GM21717 (cell line): Measurements from ENCODE around the gene DOCK2.
A peak's percentile ranks its signal among the peaks of the same experiment; 100 is the strongest.
"Not testable (repeated sequence)": the region's sequence is repeated elsewhere in the genome, so short reads cannot be mapped to it uniquely, and the experiment has no call there.

ENCODE experiments used
- ATAC-seq: cut with Tn5 transposase; IDR thresholded peaks from one replicate; pipeline ENCODE4 v1.9.1; 2021; ENCODE audit warnings: mild to moderate bottlenecking, moderate library complexity; ENCODE audit not compliant: unreplicated experiment

The DOCK2 gene

DNA sequence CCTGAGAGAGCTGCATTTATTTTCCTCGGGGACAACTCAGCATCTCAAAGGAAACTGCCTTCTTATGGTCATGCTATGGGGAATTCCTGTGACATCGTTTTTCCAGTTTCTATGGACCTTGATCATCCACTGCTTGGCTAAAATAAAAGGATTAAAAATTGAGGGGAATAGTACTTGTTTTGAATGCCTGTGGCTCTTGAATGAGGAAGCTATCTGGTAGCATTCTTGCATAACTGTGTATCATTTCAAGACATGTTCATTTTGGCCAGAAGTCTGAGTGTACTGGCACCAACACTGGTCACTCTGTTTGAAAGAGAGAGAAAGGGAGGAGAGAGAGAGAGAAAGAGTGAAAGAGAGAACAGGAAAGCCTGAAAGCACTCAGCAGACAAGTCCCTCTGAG is 116.7 kb downstream of the DOCK2 start:
- no peak for ATAC-seq

- no peak for ATAC-seq
Measured at GRCh38 chr5:169754737-169755136, 117.7 kb downstream of the DOCK2 start.

GRCh38 chr5:169756071-169756765 is 119.1 kb downstream of the DOCK2 start:
- no peak for ATAC-seq

DNA sequence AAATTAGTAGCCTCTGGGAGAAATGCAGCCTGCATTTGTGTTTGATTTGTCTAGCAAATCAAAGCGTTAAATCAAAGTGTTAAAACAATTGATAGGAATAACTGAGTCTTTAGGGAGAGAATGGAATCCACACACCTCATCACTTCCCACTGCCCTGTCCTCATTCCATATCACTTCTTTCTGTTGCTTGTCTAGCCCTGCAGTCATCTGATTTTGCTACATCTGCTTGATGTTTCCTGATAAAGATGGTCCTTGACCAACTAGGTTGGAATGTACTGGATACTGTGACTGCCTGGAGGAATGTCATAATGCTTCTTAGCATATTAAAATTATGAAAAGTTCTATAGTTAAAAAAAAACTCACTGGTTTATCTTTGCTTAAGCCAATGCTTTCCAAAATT is 119.9 kb downstream of the DOCK2 start:
- no peak for ATAC-seq

DNA sequence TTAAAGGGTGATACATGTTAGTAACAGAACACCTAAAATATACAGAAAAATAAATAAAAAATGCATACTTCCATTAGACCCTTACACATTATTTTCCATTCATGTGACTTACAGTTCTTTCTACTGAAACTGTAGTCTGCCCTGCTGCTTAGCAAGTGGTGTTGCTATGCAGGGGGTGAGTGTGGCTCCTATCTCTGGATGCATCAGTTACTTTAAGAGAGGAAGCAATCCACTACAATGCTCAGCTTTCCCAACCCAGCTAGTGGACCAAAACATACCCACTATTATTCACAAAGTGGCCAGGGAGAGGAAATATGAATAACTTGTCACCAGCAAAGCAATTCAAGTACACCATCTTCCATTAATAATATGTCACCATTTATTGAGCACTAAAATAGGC is 121.8 kb downstream of the DOCK2 start:
- no peak for ATAC-seq

DNA sequence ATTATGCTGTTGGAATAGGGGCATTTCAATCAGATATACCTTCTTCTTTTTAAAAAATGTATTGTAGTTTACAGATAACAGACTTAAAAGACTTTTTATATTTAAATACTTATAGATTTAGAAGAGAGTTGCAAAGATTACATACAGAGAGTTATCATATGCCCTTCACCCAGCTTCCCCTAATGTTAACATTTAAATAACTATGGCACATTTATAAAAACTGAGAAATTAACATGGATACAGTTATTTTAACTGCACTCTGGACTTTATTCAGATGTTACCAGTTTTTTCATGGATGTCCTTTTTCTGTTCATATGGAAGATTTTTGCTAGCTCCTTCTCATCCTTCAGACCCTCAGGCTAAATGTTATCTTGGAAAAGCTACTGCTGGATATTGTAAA is 123.2 kb downstream of the DOCK2 start:
- no peak for ATAC-seq

- ATAC-seq: no peak
Measured at GRCh38 chr5:169762338-169763095, 125.4 kb downstream of the DOCK2 start.

DNA sequence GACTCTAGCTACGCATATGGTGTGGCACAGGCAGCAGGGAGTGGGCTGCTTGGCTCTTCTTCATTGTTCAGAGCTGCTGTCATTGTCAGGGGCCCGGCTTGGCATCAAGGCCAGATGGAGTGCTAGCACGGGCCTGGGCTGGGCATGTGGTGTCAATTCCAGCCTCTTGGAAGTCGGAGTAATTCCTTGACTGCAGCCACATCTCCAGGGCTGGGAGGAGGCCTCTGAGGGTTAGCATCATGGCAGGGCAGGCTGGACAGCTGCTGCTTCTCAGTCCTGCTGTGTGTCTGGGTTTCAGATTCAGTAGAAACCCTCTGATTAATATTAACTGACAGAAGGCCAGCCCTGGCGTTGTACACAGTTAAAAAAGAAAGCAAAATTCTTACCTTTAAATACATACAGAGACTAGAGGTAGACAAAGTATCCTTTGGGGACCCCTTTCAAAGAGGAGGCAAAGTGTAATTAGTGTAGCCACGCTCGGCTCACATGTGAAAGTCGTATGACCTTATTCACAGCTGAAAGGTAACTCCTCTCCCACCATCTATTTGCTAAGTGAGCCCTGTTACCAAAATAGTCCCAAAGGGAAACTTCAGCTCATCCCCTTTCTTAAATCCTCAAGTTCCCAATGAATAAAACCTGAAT is 126.4 kb downstream of the DOCK2 start:
- ATAC-seq: peak; percentile 65

- ATAC-seq: no peak
Measured at GRCh38 chr5:169764018-169764378, 126.9 kb downstream of the DOCK2 start.

DNA sequence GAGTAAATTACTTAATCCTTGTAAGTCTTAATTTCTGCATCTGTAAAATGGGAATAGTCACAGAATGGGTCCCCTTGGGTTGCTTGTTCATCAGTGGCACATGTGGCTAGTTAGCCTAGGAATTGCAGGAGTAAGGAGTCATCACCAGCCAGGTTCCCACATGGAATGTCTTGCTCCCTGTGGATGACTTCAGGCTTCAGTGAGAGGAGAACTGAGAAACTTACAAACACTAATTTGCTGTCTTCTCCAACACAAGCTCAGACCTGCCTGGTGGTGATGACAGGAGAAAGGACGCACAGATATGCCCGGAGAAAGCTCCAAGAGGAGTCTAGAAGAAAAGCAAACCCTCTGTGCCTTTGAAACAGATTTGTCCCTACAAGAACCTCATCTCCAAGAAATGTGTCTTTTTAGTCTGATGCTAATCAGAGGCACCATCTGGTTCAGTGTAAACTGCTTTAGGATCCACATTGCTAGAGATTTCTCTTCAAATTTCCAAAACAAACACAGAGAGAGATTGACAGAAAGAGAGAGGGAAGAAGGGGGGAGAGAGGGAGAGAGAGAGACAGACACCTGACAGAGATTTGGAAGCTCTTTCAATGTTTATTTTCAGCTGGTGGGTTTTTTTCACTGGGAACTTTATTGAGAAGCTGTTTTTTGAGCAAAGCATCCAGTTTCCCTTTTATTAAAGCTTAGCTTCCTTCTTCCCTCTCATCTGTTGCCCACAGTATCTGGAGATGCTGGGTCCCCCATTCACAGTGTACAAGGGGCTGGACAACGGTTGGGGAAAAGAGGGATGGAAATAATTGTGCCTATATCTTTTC is 128.3 kb downstream of the DOCK2 start:
- no peak for ATAC-seq

- ATAC-seq: not testable (repeated sequence)
Measured at GRCh38 chr5:169766943-169767342, 129.9 kb downstream of the DOCK2 start.

GRCh38 chr5:169767938-169768337 is 130.9 kb downstream of the DOCK2 start:
- no peak for ATAC-seq

DNA sequence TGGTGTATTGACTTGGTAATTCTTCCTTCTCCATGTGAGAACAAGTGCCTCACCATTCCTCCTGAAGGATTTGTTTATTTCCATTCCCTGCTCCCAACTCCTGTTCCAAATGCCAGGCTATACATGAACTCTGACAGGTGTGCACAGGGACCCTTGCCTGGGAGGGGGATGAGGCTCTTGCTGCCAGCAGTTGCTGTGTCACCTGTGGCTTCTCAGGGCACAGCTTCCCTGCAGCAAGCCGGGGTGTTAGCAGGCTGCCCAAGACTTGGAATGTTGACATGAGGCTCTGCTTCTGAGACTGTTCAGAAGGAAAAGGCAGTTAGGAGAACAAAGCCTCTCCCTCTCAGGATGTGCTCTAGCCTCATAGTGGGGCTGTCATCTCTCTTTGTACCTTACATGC is 131.3 kb downstream of the DOCK2 start:
- ATAC-seq: no peak

DNA sequence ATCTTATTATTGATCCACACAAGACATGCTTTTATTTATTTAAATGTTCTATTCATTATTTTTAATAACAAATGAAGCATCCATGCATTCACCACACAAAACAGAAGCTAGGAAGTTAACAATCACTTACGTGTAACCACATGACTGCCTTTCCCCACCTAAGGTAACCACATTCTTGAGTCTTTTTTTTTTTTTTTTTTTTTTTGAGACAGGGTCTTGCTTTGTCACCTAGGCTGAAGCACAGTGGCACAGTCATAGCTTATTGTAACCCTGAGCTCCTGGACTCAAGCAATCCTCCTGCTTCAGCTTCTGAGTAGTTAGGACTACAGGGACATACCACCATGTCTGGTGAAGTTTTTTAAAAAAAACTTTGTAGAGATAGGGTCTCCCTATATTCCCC is 133.0 kb downstream of the DOCK2 start:
- ATAC-seq: no peak

- no peak for ATAC-seq
Measured at GRCh38 chr5:169772256-169772655, 135.2 kb downstream of the DOCK2 start.

DNA sequence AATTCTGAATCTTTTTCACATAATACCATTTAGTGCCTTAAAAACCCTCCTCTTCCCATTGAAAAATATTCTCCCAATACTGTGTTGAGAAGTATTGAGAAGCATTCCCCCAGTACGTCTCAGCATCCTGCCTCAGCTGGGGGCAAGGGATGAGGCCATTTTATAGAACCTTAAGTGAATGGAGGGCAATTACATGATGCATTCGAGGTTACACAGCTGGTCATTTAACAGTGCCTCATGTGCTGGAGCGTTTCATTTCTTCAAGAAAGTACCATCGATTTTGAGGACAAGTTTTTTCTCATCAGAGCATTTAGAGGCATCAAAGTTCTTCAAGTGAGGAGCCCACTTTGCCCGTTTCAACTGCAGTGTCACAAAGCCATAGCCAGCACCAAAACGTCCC is 135.6 kb downstream of the DOCK2 start:
- no peak for ATAC-seq

DNA sequence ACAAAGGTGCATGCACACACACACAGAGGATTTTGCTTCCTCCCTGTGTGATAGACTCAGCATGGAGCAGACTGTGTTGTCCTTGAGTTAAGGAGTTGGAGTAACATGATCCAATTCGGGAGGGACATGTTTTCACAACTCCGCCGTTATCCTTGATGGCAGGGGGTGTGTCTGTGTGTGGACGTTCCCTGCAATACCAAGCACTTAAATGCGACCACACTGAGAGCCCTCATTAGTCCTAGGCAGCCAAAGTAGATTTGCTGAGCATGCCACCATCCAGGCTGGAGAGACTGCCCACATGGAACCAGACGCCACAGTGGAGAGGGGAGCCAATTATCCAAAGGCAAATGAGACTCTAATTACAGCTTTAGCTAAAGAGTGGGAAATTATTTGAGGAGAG is 140.1 kb downstream of the DOCK2 start:
- no peak for ATAC-seq

- ATAC-seq: peak; percentile 94
Measured at GRCh38 chr5:169778622-169779596, 141.8 kb downstream of the DOCK2 start.

GRCh38 chr5:169781420-169782345 is 144.6 kb downstream of the DOCK2 start:
- ATAC-seq: no peak
